ENCODE data around the gene RDH14.

The RDH14 gene

GRCh38 chr2:18560031-18560796 lies at the start of gene RDH14:
Gene RDH14 (minus strand): TSS chr2:18560653. CDS start chr2:18560572, 81 bp downstream.
- peak; percentile 91 for DNase-seq

- DNase-seq, result no peak
Observed at GRCh38 chr2:18610090-18610489, 49.6 kb upstream of the RDH14 start.

GRCh38 chr2:18605115-18605514 lies 44.7 kb upstream of the RDH14 start:
- no peak for DNase-seq

GRCh38 chr2:18604531-18604885 lies 44.1 kb upstream of the RDH14 start:
- DNase-seq, result no peak

- DNase-seq, result no peak
Observed at GRCh38 chr2:18603854-18604530, 43.5 kb upstream of the RDH14 start.

- DNase-seq, result no peak
Observed at GRCh38 chr2:18602298-18602697, 41.8 kb upstream of the RDH14 start.

GRCh38 chr2:18600255-18600613 lies 39.8 kb upstream of the RDH14 start:
- DNase-seq, result peak; percentile 5

- no peak for DNase-seq
Observed at GRCh38 chr2:18599509-18600254, 39.2 kb upstream of the RDH14 start.

- DNase-seq, result no peak
Observed at GRCh38 chr2:18598848-18599484, 38.5 kb upstream of the RDH14 start.

GRCh38 chr2:18597618-18598017 lies 37.2 kb upstream of the RDH14 start:
- peak; percentile 4 for DNase-seq

- no peak for DNase-seq
Observed at GRCh38 chr2:18596993-18597392, 36.5 kb upstream of the RDH14 start.

- no peak for DNase-seq
Observed at GRCh38 chr2:18593496-18593895, 33.0 kb upstream of the RDH14 start.

- DNase-seq, result no peak
Observed at GRCh38 chr2:18592372-18592771, 31.9 kb upstream of the RDH14 start.

GRCh38 chr2:18589354-18589753 lies 28.9 kb upstream of the RDH14 start, which contains the start of gene NT5C1B:
Gene NT5C1B (minus strand): TSS chr2:18589569. CDS start chr2:18589468, 101 bp downstream.
- no peak for DNase-seq

GRCh38 chr2:18588802-18589201 lies 28.3 kb upstream of the RDH14 start:
- no peak for DNase-seq

GRCh38 chr2:18588049-18588448 lies 27.6 kb upstream of the RDH14 start:
- DNase-seq, result no peak

- DNase-seq, result no peak
Observed at GRCh38 chr2:18585526-18585925, 25.1 kb upstream of the RDH14 start.

GRCh38 chr2:18584608-18584954 lies 24.1 kb upstream of the RDH14 start:
- DNase-seq, result no peak

- no peak for DNase-seq
Observed at GRCh38 chr2:18583905-18584607, 23.6 kb upstream of the RDH14 start.

GRCh38 chr2:18580606-18581005 lies 20.2 kb upstream of the RDH14 start:
- no peak for DNase-seq

- DNase-seq, result no peak
Observed at GRCh38 chr2:18578033-18578432, 17.6 kb upstream of the RDH14 start.

GRCh38 chr2:18566145-18566769 lies 5.8 kb upstream of the RDH14 start:
- no peak for DNase-seq

GRCh38 chr2:18560797-18561085 lies 288 bp upstream of the RDH14 start:
- no peak for DNase-seq
